Stimulated activated CD4-positive, alpha-beta T cell treated with anti-CD3 and anti-CD28 coated beads, Interleukin-4, amount 100 ng/mL, for 24 hours (primary cell): ENCODE results near the gene COMMD4.
A peak's percentile ranks its signal among the peaks of the same experiment; 100 is the strongest.

Experiments used
- DNase-seq: peaks from one replicate; pipeline ENCODE4 v3.0.0-alpha.2; 2020

Gene COMMD4

DNA sequence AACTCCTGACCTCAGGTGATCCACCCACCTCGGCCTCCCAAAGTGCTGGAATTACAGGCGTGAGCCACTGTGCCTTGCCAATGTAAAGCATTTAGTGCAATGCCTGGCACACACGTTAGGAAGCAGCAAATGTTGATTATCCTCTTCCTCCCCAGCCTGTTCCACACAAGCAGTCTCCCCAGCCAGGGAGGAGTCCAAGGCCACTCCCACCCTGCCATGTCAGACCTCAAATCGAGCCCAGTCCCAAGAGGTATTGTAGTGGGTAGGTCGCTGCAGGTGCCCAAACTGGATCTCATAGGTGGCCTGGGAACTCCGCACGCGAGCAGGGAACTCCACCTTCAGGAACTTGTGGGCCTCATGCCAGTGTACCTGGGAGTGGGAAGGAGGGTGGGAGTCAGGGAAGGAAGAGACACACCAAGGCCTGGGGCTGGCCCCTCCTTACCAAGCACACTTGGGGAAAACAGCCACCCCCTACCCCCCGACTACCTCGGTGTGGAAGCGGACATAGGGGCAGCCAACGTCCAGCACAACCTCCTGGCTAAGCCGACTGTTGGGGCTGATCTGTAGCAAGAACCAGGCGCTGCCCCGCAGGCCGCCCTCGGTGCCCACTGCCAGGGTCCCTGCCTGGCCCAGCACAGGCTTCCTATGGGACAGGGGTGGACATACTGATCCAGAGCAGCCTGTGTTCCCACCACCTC is 22.3 kb downstream of the COMMD4 start:
- no peak for DNase-seq

- DNase-seq = no peak
Measured at GRCh38 chr15:75358771-75359536, 23.1 kb downstream of the COMMD4 start.

GRCh38 chr15:75359537-75360250 is 23.8 kb downstream of the COMMD4 start:
- no peak for DNase-seq

DNA sequence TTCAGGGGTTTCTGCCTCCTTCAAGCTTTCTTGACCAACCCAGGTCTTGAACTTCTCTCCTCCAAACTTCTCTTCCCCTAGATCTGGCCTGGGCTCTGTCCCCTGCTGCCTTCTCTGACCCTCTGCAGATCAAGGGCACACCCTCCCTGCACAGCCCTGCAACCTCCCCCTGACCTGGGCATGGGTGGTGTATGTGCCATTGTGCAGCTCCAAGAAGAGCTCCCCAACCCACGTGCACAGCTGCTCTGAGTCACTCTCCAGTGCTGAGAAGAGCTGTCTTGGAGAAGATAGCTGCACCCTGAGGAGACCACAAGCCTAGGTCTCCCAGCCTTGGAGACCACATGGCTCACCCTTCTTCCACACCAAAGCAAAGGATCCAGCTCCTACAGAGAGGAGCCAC is 24.5 kb downstream of the COMMD4 start:
- no peak for DNase-seq

GRCh38 chr15:75360856-75361255 is 25.0 kb downstream of the COMMD4 start:
- no peak for DNase-seq

GRCh38 chr15:75361361-75361988 is 25.6 kb downstream of the COMMD4 start:
- no peak for DNase-seq

GRCh38 chr15:75361989-75362641 is 26.3 kb downstream of the COMMD4 start:
- DNase-seq = no peak

- no peak for DNase-seq
Measured at GRCh38 chr15:75362642-75363249, 26.9 kb downstream of the COMMD4 start.

- no peak for DNase-seq
Measured at GRCh38 chr15:75363786-75364185, 27.9 kb downstream of the COMMD4 start.

- no peak for DNase-seq
Measured at GRCh38 chr15:75364881-75365280, 29.0 kb downstream of the COMMD4 start.

GRCh38 chr15:75366163-75366562 is 30.3 kb downstream of the COMMD4 start:
- no peak for DNase-seq

GRCh38 chr15:75367006-75367405 is 31.1 kb downstream of the COMMD4 start:
- DNase-seq = no peak

- DNase-seq = no peak
Measured at GRCh38 chr15:75367406-75367912, 31.6 kb downstream of the COMMD4 start.

DNA sequence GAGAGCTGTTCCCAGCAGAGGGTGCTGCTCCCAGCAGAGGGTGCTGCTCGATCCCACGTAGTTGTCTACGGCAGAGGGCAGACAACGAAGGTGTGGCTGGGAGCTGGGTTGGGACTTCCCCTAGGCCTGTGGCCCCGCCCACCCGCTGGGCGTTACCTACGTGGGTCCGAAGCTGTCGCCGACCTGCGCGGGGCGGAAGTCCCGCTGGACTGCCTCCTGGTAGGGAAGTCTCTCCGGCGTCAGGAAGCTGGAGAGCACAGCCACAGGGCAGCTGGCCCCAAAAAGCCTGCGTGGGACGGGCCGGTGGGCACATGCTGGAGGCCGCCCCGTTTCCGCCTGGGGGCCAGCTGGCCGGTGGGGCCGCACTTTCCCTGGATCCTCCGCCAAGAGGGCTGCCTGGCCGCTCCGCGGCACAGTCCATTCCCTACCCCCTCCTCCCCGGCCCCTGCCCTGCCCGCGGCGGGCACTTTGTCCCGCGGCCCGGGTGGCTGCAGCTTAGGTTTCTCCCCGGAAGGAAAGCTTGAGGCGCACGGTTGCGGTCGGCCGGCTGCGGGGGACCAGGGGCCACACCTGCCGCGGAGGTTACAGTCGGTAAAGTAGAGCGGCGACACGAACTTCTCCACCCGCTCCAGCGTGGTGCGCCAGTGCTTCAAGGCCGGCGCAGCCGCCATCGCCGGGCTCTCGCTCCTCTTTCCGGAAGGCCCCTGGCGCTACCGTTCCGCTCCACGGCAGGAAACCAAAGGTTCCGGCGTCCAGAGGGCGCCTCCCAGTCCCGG is 32.2 kb downstream of the COMMD4 start, which contains the start of gene MAN2C1:
Gene MAN2C1, minus strand, starts transcription at position 695 of the 776 bp plus-strand sequence. Its CDS starts 24 bp downstream, at position 671.
- peak; percentile 95 for DNase-seq

GRCh38 chr15:75368689-75369239 is 32.9 kb downstream of the COMMD4 start:
- no peak for DNase-seq

DNA sequence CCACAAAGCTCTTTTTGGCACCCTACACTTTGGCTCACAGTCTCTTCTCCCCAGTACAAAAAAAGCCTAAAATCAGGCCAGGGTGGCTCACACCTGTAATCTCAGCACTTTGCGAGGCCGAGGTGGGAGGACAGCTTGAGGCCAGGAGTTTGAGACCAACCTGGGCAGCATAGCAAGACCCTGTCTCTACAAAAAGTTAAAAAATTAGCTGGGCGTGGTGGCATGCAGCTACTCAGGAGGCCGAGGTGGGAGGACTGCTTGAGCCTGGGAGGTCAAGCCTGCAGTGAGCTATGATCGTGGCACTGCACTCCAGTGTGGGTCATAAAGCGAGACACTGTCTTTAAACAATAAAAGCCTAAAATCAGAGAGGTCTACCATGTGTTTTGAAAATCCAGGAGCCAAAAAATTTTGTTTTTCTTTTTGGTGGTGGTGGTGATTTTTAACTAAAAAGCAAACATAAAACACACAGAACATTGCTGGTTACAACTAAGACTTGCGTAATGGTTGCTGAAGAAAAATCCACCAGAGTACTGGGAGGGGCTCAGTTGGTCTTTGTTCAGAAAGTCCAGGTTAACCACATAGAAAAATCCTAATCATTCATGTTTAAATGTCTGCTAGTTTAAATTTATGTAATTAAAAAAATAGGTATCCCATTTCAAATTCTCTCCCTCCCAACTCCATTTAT is 34.2 kb downstream of the COMMD4 start:
- DNase-seq = no peak

- DNase-seq = no peak
Measured at GRCh38 chr15:75371486-75371885, 35.6 kb downstream of the COMMD4 start.

DNA sequence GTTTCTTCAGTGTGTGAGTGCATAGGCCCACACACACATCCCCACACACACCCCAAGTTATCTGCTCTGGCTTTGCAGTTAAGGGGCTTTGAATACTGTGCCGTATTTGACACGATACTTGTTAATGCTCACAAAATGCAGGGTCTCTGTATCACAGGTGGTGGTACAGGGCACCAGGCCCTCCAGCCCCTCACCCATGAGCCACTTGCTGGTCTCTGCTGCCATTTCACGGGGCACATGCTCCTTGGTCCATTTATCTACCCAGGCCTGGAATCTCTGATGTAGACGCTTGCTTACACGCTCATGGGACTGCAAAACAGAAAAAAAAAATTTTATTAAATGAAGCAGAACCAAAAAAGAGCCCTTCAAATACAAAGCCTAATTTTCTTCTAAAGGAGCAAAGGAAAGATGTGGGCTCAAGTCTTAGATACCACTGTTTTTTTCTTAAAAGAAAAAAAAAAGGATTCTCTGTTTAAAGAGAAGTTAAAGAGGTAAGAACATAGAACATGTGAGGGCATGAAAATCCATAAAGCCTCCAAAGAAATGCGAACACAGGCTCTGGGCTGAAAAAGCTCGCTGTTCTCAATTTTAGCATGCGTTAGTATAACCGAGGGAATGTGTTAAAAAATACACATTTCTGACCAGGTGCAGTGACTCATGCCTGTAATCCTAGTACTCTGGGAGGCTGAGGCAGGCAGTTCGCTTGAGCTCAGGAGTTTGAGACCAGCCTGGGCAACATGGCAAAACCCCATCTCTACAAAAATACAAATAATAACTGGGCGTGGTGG is 36.2 kb downstream of the COMMD4 start:
- DNase-seq = no peak

- DNase-seq = no peak
Measured at GRCh38 chr15:75380773-75381172, 44.9 kb downstream of the COMMD4 start.
